Non-pigmented ciliary epithelial cell (primary cell): Measurements from ENCODE around the gene UNC119B.
"Not testable (repeated sequence)": the region's sequence is repeated elsewhere in the genome, so short reads cannot be mapped to it uniquely, and the experiment has no call there.

Source experiments
- DNase-seq: peaks from one replicate; pipeline ENCODE4 v3.0.0-alpha.2; 2010; ENCODE audit warnings: low read depth

The UNC119B gene

GRCh38 chr12:120719496-120720233 is 9.4 kb downstream of the UNC119B start:
- no peak for DNase-seq

- peak; percentile 45 for DNase-seq
Observed at GRCh38 chr12:120720234-120720986, 10.2 kb downstream of the UNC119B start.

- no peak for DNase-seq
Observed at GRCh38 chr12:120720987-120721801, 10.9 kb downstream of the UNC119B start.

- DNase-seq: no peak
Observed at GRCh38 chr12:120721866-120722265, 11.6 kb downstream of the UNC119B start.

- DNase-seq: no peak
Observed at GRCh38 chr12:120722784-120723183, 12.5 kb downstream of the UNC119B start.

- DNase-seq: no peak
Observed at GRCh38 chr12:120724720-120725119, 14.5 kb downstream of the UNC119B start.

GRCh38 chr12:120725151-120725658 is 14.9 kb downstream of the UNC119B start:
- DNase-seq: no peak

GRCh38 chr12:120725659-120726509 is 15.6 kb downstream of the UNC119B start, which contains the start of gene ACADS:
Gene ACADS, plus strand, starts transcription at chr12:120725826. Its CDS starts 60 bp downstream, at chr12:120725886.
- DNase-seq: peak; percentile 11

- no peak for DNase-seq
Observed at GRCh38 chr12:120726510-120726793, 16.2 kb downstream of the UNC119B start.

GRCh38 chr12:120726961-120727360 is 16.7 kb downstream of the UNC119B start:
- DNase-seq: no peak

GRCh38 chr12:120732198-120732597 is 21.9 kb downstream of the UNC119B start:
- DNase-seq: not testable (repeated sequence)

- no peak for DNase-seq
Observed at GRCh38 chr12:120733574-120733973, 23.3 kb downstream of the UNC119B start.

- no peak for DNase-seq
Observed at GRCh38 chr12:120734210-120734609, 24.0 kb downstream of the UNC119B start.

GRCh38 chr12:120735181-120735580 is 24.9 kb downstream of the UNC119B start:
- DNase-seq: no peak

GRCh38 chr12:120736404-120737331 is 26.4 kb downstream of the UNC119B start:
- DNase-seq: no peak

- DNase-seq: no peak
Observed at GRCh38 chr12:120737557-120738251, 27.4 kb downstream of the UNC119B start.

GRCh38 chr12:120738252-120739030 is 28.2 kb downstream of the UNC119B start:
- no peak for DNase-seq

- DNase-seq: no peak
Observed at GRCh38 chr12:120739031-120739762, 28.9 kb downstream of the UNC119B start.
